GM18502 (cell line): Measurements from ENCODE around the gene DIDO1.

Experiments used
- ATAC-seq: cut with Tn5 transposase; IDR thresholded peaks from one replicate; pipeline ENCODE4 v1.9.1; 2021; ENCODE audit warnings: mild to moderate bottlenecking; ENCODE audit not compliant: unreplicated experiment, poor library complexity

Gene DIDO1

DNA sequence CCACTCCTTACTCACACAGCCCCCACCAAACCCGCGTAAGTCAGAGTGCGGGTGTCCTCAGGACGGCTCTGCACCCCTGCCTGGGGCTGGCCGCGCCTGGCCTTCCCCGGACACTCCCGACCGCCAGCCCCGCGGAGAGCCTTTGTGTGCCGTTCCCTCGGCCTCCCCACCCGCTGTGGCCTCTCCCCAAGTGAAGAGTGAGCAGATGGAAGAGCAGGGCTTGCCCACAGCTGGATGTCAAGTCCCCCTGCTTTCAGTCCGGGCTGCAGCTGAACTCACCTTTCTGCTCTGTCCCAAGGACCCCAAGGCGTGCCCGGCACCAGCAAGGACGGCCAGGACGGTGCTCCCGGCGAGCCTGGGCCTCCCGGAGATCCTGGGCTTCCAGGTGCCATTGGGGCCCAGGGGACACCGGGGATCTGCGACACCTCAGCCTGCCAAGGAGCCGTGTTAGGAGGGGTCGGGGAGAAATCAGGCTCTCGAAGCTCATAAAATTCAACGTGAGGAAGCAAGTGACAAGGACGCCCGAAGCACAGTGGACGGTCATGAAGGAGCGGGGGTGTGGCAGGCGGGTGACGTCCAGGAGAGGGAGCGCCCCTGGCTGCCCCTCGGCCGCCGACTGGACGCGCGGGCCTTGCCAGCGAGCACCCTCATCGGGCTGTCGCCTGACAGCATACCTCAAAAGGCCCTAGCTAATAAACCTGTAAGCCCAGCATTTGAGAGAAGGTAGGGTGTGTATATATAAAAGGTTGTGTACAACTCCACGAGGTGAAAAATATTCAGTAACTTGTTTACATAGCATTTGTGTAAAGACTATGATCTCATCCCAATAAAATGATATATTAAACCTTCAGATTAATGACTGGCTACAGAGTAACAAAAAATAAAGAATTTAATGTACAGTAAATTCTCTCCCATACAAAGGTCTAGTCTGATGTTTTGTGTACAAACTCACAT lies 85.8 kb downstream of the DIDO1 start:
- ATAC-seq = no peak

DNA sequence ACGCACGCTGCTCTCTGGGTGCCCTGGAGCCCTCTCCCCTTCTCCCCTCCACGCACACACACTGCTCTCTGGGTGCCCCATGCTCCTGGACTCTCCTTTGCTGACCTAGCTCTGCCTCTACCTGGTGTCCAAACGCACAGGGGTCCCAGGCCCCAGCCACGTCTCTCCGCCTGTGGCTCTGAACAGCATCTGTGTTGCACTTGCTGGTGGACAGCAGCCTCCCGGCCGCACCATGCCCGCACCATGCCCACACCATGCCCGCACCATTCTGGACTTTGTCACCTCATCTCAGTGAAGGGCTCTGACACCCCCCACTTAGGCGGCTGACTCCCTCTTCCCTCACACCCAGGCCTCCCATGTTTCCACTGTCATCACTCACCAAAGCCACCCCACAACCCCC lies 86.5 kb downstream of the DIDO1 start:
- ATAC-seq = no peak

DNA sequence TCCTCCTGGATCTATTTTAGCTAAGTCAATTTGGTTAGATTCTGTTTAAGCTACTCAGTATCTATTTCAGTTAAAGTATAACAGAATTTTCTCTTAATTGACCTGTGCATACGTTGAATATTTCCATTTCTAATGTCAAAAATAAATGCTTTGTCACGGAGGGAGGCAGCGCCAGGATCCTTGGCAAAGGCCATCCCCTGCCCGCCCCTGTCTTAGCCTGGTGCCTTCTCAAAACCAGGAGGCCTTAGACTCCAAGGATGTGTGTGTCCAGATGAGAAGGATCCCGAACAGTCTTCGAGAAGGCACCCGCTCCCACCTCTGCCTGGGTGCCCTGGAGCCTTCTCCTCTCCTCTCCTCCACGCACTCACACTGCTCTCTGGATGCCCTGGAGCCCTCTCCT lies 87.0 kb downstream of the DIDO1 start:
- no peak for ATAC-seq

- peak; percentile 84 for ATAC-seq
Measured at GRCh38 chr20:62838128-62838891, 88.0 kb downstream of the DIDO1 start.

DNA sequence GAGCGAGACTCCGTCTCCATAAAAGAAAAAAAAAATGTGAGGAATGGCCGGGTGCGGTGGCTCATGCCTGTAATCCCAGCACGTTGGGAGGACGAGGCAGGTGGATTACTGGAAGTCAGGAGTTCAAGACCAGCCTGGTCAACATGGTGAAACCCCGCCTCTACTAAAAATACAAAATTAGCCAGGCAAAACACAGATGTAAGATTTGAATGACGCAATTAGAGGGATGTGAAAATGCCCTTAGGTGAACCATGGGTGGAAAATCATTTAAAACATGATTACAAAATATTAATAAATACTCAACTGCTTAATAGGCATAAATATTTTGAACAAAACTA lies 88.5 kb downstream of the DIDO1 start:
- ATAC-seq = peak; percentile 13

DNA sequence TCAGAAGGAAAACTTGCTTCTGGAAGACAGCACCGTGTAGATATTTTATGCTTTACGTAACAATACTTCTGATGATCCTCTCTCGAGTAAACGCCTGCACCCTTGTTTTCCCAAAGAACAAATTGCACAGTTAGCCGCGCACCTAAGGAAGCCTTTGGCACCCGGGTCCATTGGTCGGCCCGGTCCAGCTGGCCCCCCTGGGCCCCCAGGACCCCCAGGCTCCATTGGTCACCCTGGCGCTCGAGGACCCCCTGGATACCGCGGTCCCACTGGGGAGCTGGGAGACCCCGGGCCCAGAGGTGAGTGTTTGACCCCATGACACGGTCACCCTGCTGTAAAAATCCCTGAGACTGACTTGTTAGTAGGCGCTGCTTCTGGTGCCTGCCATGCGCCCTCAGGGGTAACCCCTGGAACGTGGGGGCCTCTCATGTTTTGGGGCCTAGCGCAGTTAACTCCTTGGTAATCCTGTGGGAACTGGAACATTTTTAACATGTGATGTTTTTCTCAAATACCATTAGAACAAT lies 89.3 kb downstream of the DIDO1 start:
- no peak for ATAC-seq

DNA sequence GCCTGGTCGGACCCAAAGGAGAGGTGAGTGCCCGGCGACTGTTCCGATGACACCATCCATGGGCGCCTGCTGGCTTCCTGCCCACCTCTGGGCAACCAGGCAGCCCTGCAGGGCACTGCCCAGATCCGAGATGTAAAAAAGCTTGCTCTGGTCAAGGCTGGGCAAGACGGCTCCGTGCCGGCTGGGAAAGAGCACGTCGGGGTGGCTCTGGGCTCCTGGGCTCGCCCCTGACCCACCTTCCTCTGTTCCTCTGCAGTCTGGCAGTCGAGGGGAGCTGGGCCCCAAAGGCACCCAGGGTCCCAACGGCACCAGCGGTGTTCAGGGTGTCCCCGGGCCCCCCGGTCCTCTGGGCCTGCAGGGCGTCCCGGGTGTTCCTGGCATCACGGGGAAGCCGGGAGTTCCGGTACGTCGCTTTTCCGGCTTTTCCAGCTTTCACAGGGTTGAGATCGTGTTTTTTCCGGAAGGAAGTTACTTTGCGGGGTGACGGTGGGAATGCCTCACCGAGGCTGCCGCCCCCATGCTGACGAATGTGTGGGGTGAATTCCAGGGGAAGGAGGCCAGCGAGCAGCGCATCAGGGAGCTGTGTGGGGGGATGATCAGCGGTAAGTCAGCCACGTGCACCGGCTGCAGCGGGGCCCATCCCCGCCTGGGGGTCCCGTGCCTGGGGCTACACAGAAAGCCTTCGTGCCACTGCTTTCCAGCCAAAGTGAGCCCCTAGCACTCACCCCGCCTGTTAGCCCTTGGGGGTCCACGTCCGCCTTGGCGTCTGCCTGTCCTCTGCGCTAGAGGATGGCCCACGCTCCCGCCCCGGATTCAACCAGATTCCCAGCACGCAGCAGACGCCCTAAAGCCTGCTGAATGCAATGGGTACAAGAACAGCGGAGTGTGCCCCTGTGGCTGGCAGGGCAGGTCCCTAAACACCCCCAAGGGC lies 90.1 kb downstream of the DIDO1 start:
- ATAC-seq = no peak

GRCh38 chr20:62834967-62835730 lies 91.2 kb downstream of the DIDO1 start:
- no peak for ATAC-seq

GRCh38 chr20:62832951-62833391 lies 93.3 kb downstream of the DIDO1 start:
- ATAC-seq = peak; percentile 37

GRCh38 chr20:62832212-62832922 lies 93.9 kb downstream of the DIDO1 start:
- peak; percentile 61 for ATAC-seq

DNA sequence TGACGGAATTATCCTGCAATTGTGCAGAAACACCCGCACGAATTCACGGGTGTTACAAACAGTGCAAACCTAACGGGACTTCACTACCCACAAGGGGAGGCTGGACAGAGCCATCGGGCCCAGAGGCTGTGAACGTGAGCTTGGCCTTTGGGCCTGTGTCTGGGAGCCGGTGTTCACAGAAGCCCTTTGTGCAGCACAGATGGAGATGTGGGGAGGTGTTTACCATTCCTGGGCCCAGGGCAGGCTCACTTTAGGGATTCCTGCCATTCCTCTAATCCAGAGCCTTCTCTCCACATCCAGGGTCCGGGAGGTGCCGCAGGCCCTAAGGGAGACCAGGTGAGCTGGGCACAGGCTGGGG lies 94.5 kb downstream of the DIDO1 start:
- ATAC-seq = no peak

DNA sequence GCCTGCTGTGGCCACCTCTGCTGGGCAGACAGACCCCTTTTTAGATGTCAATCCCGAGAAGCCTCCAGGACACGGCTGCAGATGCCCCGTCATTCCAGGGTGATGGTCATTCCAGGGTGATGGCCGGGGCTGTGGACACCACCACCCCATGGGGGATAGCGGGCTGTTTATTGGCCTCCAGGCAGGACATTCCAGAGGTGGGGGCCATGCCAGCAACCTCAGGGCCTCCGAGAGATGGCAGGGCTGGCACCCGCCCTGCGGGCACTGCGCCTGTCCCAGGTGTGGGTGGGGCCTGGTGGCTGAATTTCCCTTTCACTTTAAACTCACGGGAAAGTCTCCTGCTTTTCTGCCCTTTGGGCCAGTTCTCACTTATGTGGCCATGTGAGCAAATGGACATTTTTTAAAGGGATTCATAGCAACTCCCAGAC lies 94.9 kb downstream of the DIDO1 start:
- ATAC-seq = no peak

GRCh38 chr20:62830821-62831220 lies 95.5 kb downstream of the DIDO1 start:
- no peak for ATAC-seq

DNA sequence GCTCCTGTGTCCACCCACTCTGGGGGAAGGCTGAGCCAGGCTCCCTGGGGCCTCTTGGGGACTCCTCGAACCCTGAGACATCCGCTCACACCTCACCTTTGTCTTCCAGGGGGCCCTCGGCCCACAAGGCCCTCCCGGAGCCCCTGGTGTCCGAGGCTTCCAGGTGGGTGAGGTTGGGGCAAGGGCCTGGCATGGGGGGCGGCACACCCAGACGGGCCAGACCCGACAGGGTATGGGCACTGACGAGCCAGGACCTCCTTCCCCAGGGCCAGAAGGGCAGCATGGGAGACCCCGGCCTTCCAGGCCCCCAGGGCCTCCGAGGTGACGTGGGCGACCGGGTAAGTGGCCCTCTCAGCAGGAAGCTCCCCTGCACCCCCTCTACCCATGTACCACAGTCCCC lies 96.1 kb downstream of the DIDO1 start:
- no peak for ATAC-seq

DNA sequence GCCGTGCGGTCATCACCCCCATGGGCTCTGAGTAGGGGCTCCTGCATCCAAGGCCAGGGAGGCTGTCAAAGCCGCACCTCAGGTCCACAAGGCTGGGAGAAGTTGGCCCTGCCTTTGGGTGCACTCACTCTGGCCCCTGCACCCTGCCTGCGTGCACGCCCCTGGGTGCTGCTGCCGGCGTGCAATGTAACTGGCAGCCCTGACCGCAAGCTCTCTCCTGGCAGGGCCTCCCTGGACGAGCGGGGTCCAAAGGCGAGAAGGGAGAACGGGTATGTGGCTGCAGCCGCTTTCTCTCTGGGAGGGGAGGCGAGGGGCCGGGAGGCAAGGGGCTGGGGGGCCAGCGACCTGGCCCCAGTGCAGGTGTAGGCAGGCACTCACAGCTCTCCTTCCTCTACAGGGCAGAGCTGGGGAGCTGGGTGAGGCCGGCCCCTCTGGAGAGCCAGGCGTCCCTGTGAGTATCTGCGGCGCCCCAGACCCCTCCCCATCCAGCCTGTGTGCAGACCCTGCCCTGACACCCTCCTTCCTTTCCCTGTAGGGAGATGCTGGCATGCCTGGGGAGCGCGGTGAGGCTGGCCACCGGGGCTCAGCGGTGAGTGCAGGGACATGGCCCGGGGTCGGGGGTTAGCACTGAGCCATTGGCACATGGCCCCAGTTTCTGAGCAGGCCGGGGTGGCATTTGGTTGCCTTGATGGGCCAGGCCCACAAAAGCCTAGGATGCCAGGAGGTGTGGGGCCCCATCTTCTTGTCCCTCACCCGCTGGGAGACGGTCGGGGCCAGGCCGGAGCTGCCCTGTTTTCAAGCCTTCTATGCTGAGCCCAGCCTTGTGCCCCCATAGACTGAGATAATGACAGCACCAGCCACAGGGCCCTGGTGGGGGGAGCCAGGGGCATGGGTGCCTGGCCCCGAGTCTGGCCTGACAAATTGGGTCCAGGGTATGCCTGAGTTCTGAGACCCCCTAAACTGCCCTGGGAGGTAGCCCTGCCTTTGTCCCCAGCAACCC lies 96.8 kb downstream of the DIDO1 start:
- ATAC-seq = no peak

- no peak for ATAC-seq
Measured at GRCh38 chr20:62828511-62829230, 97.6 kb downstream of the DIDO1 start.

DNA sequence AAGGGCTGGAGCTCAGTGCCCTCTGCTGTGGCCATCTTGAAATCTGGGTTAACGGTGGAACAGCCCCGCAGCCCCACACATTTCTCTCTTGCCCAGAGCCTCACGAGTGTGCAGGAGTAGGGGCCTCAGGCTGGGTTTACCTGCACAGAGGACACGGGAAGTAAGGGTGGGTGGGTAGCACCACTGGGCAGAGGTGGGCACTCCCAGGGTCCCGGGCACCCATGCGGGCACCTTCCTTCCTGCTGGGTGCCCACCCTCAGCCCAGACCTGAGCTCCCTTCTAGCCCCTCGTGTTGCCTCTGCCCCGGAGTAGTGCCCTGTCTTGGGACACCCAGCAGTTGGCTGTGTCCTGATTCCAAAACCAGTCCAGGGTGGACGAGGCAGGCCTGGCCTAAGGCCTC lies 98.3 kb downstream of the DIDO1 start:
- no peak for ATAC-seq
